ENCODE measurements around the gene ABCC3. TPM values are rescaled to one million over a fixed set of nuclear protein-coding genes. Genes with fewer than 3 reads are reported as not detected.

The ABCC3 gene
- total RNA-seq, 1 experiment from 2014 or later, result 293 TPM

DNA sequence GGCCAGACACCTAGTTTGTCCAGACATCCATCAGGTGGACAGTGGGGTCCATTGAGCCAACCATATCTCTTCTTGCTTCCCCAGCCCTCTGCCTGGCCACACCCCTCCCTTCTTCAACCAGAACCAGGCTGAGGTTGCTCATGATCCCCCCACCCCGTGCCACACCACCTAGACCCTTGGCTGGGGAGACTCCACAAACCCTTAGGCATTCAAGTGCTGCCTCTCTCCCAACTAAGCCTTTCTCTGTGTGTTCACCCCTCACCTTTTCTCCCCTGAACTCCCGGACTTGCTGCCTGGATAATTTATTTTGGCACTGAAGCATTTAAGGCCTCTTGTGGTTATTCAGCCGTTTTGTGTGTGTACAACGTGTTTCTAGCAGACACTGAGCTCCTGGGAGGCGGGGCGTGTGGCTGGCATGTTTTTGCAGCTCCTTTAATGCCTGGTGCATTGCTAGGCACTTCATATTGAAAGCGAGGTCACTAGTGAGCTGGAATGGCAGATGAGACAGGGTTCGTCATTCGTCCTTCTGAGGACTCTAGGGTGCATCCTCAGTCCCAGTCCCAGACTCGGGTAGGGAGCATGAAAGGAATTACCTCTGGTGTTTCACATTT is 45.5 kb upstream of the ABCC3 start:
- no peaks in the 10 kb centered on the region for H3K36me3 Mint-ChIP-seq (ENCODE audit: insufficient read depth, unreplicated experiment)
- no TSS peak for BruUV-seq (replicated peaks)
- no peak overlapping the region for H3K4me3 Mint-ChIP-seq (ENCODE audit: unreplicated experiment)
- ChIA-PET POLR2A (interaction anchor here (0.6 to 1.1 kb wide), 5 partner anchors 16 to 110 kb away, joined by 3 to 6 read pairs (median 4); no protein-coding TSS in a partner anchor), CTCF (interaction anchor here (0.5 to 0.8 kb wide), 3 partner anchors 35 to 43 kb away, joined by 3 to 5 read pairs (median 3); no protein-coding TSS in a partner anchor)
- intact Hi-C loops (cut with micrococcal nuclease), result no loop called here
- H3K27me3 Mint-ChIP-seq (ENCODE audit: insufficient read depth, unreplicated experiment), result peaks cover 7% of the 10 kb centered on the region
- H3K4me1 Mint-ChIP-seq (ENCODE audit: insufficient read depth, unreplicated experiment), result peaks cover 14% of the 10 kb centered on the region
- H3K27ac Mint-ChIP-seq (ENCODE audit: low read depth, unreplicated experiment), result no peak overlapping the region
- no peak for DNase-seq (ENCODE audit: unreplicated experiment)
- TF ChIP-seq, protein P1, sequence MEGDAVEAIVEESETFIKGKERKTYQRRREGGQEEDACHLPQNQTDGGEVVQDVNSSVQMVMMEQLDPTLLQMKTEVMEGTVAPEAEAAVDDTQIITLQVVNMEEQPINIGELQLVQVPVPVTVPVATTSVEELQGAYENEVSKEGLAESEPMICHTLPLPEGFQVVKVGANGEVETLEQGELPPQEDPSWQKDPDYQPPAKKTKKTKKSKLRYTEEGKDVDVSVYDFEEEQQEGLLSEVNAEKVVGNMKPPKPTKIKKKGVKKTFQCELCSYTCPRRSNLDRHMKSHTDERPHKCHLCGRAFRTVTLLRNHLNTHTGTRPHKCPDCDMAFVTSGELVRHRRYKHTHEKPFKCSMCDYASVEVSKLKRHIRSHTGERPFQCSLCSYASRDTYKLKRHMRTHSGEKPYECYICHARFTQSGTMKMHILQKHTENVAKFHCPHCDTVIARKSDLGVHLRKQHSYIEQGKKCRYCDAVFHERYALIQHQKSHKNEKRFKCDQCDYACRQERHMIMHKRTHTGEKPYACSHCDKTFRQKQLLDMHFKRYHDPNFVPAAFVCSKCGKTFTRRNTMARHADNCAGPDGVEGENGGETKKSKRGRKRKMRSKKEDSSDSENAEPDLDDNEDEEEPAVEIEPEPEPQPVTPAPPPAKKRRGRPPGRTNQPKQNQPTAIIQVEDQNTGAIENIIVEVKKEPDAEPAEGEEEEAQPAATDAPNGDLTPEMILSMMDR (IDR thresholded peaks at IDR 0.05; ENCODE audit: unreplicated experiment), result no peak
- H3K9me3 Mint-ChIP-seq (ENCODE audit: unreplicated experiment), result no peaks in the 10 kb centered on the region

DNA sequence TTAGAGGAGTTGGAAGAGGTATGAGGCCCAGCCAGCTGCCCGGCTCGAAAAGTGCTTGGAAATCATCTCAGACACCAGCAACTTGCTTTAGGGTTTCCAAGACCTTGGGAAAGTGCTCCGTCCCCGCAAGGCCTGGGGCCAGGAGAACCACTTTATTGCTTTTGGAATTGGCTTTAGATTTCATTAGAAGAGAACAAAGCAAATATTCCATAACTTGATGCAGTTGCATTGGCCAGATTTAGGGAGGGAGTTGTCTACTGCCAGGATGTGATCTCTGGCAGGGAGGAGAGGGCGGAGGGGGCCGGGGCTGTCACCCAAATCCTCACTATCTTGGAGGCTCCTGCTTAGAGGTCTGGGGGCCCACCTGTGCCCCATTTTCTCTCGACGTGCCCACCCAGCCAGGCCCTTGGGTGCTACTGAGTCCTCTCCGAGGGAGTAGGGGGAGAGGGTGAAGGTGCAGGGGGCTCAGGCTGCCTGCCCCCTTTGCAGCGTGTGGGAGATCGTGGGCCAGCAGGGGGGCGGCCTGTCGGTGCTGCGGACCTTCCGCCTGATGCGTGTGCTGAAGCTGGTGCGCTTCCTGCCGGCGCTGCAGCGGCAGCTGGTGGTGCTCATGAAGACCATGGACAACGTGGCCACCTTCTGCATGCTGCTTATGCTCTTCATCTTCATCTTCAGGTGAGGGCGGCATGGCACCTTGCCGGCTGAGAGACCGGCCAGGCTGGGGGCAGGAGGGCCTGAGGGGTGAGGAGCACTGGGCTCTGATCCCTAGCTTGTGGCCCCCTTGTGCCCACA is 43.5 kb upstream of the ABCC3 start:
- BruUV-seq (replicated peaks), result no TSS peak
- peaks cover 14% of the 10 kb centered on the region for H3K4me1 Mint-ChIP-seq (ENCODE audit: insufficient read depth, unreplicated experiment)
- no peaks in the 10 kb centered on the region for H3K27me3 Mint-ChIP-seq (ENCODE audit: insufficient read depth, unreplicated experiment)
- no peak overlapping the region for H3K4me3 Mint-ChIP-seq (ENCODE audit: unreplicated experiment)
- H3K9me3 Mint-ChIP-seq (ENCODE audit: unreplicated experiment), result no peaks in the 10 kb centered on the region
- intact Hi-C loops (cut with micrococcal nuclease), result no loop called here
- no peak overlapping the region for H3K27ac Mint-ChIP-seq (ENCODE audit: low read depth, unreplicated experiment)
- ChIA-PET POLR2A (no interaction called here), CTCF (interaction anchor here (0.7 kb wide), 1 partner anchor 10 kb away, joined by 3 read pairs; no protein-coding TSS in a partner anchor)
- TF ChIP-seq, protein P1 (IDR thresholded peaks at IDR 0.05; ENCODE audit: unreplicated experiment), result no peak
- no peak for DNase-seq (ENCODE audit: unreplicated experiment)
- H3K36me3 Mint-ChIP-seq (ENCODE audit: insufficient read depth, unreplicated experiment), result no peaks in the 10 kb centered on the region

DNA sequence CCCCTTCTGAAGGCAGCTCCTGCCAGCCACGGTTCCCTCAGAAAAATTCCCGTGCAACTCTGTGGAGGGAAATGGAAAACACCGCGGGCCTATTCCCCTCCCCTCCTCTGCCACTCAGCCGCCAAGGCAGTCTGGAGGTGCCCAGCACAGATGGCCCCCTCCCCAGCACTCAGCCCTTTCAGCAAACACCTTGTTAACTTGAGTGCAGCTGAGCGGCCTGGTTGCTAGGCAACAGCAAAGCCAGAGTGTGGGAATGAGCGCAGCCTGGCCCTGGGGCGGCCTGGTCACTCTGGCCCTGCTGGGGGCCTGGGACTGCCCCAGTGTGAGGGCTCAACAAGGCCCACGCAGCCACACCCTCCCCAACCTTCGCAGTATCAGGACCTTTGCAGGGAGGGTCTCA is 41.4 kb upstream of the ABCC3 start:
- TF ChIP-seq, protein P1 (IDR thresholded peaks at IDR 0.05; ENCODE audit: unreplicated experiment), result no peak
- Mint-ChIP-seq H3K9me3 (ENCODE audit: unreplicated experiment) (no peaks in the 10 kb centered on the region), H3K36me3 (ENCODE audit: insufficient read depth, unreplicated experiment) (no peaks in the 10 kb centered on the region), H3K4me1 (ENCODE audit: insufficient read depth, unreplicated experiment) (peaks cover 14% of the 10 kb centered on the region), H3K27ac (ENCODE audit: low read depth, unreplicated experiment) (no peak overlapping the region), H3K27me3 (ENCODE audit: insufficient read depth, unreplicated experiment) (no peaks in the 10 kb centered on the region), H3K4me3 (ENCODE audit: unreplicated experiment) (no peak overlapping the region)
- no peak for DNase-seq (ENCODE audit: unreplicated experiment)
- intact Hi-C loops (cut with micrococcal nuclease), result no loop called here
- ChIA-PET POLR2A (no interaction called here), CTCF (no interaction called here)
- no TSS peak for BruUV-seq (replicated peaks)

DNA sequence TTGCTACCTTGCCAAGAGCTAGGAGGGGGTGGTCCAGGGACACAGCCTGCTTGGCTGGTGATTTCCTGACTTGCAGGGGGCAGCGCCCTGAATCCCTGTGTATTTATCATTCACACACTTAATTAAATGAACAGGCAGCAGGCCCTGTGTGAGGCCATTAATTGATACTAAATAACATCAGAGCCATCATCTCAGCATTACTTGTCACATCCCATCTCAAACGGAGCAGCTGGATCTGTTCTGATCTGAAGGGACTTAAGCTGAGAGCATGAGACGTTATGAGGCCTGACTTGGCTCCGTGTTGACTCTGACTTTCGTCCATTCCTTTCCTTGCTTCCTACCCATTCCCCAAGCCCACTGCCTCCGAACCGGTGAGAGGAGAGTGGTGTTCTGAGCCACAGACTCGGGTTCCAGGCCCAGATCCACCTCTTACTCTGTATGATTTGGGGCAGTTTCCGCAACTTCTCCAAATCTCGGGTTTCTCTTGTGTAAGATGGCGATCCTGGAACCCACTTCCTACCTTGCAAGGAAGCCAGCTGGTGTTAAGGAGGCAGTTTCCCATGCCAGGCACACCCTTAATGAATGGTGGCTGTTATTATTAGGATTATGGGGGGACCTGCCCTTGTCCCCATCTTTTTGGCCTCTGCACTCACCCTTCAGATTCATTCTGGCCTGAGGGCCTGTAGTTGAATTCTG is 40.4 kb upstream of the ABCC3 start:
- intact Hi-C loops (cut with micrococcal nuclease), result no loop called here

More for the DNA sequence above, 40.4 kb upstream of the ABCC3 start:
- CTCF ChIA-PET, result interaction anchor here (1.1 kb wide), 1 partner anchor 31 kb away, joined by 4 read pairs; no protein-coding TSS in a partner anchor
- H3K4me3 Mint-ChIP-seq (ENCODE audit: unreplicated experiment), result no peak overlapping the region
- no peak overlapping the region for H3K27ac Mint-ChIP-seq (ENCODE audit: low read depth, unreplicated experiment)
- TF ChIP-seq, protein P1 (IDR thresholded peaks at IDR 0.05; ENCODE audit: unreplicated experiment), result no peak
- POLR2A ChIA-PET, result no interaction called here
- H3K9me3 Mint-ChIP-seq (ENCODE audit: unreplicated experiment), result no peaks in the 10 kb centered on the region
- no peaks in the 10 kb centered on the region for H3K36me3 Mint-ChIP-seq (ENCODE audit: insufficient read depth, unreplicated experiment)
- no TSS peak for BruUV-seq (replicated peaks)
- DNase-seq (ENCODE audit: unreplicated experiment), result no peak
- no peaks in the 10 kb centered on the region for H3K27me3 Mint-ChIP-seq (ENCODE audit: insufficient read depth, unreplicated experiment)
- peaks cover 6% of the 10 kb centered on the region for H3K4me1 Mint-ChIP-seq (ENCODE audit: insufficient read depth, unreplicated experiment)

All from MCF 10A (cell line).